GM21529 (cell line): Measurements from ENCODE around the gene FHIT.

Experiments
- ATAC-seq: cut with Tn5 transposase; IDR thresholded peaks from one replicate; pipeline ENCODE4 v1.9.1; 2021; ENCODE audit not compliant: unreplicated experiment

FHIT gene

GRCh38 chr3:59796456-59796855, 1454.8 kb downstream of the FHIT start:
- no peak for ATAC-seq

- ATAC-seq, result no peak
These were observed 1455.5 kb downstream of the FHIT start for GRCh38 chr3:59795756-59796155.

- no peak for ATAC-seq
These were observed 1457.3 kb downstream of the FHIT start for GRCh38 chr3:59793976-59794375.

DNA sequence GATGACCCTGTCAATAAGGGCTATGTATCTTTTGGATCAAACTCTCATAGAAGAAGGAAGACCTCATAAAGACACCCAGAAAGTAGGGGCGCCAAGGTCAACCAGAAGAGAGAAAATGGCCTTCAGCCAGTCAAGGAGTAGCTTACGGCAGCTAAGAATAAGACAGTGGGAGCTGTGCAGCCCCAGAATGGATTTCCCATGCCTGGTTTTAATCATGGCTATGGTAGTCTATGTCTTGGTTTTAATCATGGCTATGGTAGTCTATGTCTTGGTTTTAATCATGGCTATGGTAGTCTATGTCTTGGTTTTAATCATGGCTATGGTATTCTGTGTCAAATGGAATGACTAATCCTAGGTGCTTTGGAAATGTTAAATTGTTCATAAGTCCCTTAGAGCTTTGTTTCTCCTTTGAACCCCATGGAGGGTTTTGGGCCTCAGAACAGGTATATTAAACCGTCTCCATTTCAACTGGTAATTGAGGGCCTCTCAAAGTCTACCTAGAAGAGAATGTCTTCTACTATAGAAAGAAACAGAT, 1459.4 kb downstream of the FHIT start:
- ATAC-seq, result no peak

GRCh38 chr3:59790241-59790640, 1461.0 kb downstream of the FHIT start:
- no peak for ATAC-seq

DNA sequence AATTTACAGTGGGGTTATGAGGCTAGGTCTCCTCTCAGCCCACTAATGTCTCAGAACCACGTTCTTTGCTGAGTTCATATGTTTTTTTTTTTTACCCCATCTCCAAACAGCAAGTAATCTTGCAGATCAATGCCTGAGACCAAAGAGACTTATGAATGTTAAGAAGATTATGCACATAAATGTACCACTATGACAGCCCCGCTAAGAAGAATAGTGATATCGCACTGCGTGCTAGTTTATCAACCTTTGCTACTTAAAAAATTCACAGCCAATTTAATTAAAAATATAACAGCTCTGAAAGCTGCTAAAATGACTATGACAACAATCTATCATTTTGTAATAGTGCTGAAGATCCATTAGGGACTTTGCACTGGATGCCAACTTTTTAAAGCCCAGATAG, 1462.5 kb downstream of the FHIT start:
- no peak for ATAC-seq

DNA sequence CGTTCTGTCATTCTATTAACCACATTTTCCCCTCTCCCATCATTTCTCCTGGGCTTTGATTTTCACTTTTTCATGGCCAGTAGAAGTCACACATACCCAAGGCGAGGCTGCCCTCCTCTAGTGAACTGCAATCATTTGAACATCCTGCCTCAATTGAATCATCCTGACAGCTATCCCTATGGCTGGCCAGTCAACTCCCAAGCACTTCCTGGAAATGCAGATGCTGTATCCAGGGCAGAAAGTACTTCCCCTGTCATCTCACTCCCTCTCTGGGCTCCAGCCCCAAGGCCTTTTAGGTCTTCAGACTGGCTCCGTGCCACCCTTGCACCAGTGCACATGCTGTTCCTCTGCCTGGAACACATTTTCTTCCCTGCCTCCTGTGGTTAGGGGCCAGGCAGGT, 1463.1 kb downstream of the FHIT start:
- ATAC-seq, result no peak

DNA sequence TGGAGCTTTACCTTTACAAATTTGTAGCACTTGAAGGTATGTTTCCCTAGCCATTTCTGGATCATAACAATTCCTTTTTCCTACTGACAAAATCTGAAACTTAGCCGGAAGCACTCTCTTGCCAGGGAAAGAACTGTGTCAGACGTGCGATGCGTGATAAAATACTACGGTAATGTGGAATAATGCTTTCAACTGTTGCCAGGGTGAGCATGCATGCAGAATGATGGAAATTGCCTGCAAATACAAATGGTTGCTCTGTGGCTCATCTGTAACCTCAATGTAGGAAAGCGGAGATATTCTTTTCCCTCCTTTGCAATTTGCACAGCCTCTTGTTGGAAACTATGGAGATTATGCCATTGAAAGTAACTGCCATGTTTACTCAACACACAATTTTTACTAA, 1464.9 kb downstream of the FHIT start:
- ATAC-seq, result no peak

DNA sequence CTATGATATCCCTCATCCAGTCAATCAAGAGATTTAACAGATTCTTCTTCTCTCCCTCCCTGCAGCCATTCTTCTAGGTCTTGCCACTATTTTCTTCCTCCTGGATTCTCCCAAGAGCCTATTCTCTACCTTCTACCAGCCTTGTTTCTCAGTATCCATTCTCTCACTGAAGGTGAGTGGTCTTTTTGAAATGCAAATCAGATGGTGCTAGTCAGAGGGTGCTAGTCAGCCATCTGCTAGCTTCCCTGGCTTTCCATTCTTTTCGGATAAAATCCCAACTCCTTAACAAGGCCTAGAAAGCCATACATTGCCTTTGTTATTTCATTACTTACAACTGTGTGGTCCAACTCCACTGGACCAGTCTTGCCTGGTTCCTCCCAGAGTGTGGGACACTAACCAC, 1467.1 kb downstream of the FHIT start:
- no peak for ATAC-seq

DNA sequence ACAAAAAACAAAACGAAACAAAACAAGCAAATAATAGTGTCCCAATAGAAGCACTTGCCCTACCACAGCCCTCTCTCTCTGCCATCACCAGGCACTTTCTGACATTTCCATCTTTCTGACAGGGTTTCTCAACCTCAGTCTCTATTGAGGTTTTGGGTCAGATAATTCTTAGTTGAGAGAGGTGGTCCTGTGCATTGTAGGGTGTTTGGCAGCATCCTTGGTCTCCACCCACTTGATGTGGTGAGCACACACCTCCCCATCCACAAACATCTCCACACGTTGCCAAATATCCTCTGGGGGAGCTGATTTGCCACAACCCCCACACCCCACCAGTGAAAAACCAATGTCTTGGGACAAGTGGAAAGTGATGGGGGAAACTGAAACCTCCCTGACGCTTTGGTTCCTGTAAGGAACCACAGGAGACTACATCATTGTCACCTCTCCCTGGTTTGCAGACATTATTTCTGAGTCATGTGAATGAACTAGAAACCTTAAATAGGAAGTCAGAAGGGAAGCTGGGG, 1467.7 kb downstream of the FHIT start:
- ATAC-seq, result no peak

- no peak for ATAC-seq
These were observed 1468.6 kb downstream of the FHIT start for GRCh38 chr3:59782664-59783063.

GRCh38 chr3:59780209-59780608, 1471.0 kb downstream of the FHIT start:
- ATAC-seq, result no peak

DNA sequence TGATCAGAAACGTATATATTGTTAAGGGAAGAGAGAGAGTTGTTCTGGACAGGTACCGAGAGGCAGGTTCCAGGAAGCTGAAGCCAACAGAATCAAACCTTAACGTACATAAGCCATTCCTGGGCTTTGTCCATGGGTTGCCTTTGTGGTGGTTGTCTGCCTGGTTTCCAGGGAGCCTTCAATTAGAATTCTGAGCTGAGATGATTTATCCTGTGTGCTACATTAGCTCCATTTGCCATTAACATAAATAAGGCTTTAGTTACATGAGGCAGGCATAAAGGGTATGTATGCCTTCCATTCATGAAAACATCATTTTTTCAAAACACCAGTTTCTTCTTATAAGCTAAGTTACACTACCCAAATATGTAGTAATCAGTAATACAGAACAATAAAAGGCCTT, 1472.0 kb downstream of the FHIT start:
- ATAC-seq, result no peak

DNA sequence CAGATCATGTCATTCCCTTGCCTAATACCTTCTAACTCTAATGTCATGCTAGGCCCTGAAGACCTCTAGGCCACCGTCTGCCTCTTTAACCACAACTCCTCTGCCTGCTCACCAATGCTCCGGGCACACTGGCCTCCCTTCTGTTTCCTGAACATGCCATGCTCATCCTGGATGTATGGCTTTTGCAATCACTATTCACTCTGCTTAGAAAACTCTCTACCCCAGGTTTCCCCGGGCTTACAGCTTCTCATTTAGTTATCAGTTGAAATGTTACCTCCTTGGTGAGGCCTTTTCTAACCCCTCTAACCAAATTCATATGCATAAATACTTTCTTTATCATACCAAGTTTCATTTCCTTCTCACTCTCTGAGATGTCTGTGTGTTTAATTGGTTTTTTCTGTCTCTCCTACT, 1473.6 kb downstream of the FHIT start:
- no peak for ATAC-seq

DNA sequence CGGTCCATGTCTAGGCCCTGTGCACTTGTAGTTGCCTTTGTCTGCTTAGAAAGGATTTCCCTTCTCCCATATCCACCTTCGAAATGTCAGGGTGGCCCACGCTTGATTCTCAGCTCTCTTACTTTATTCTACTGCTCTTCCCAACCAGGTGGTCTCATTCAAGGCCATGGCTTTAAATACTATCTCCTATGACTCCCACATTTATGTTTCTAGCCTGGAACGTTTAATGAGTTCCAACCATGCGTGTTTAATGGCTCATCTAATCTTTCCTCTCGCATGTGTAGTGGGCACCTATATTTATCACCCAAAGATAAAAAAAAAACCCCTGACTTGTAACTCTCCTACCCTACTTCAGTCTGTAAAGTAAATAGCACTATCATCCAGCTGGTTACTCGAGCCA, 1474.2 kb downstream of the FHIT start:
- no peak for ATAC-seq

- ATAC-seq, result no peak
These were observed 1475.4 kb downstream of the FHIT start for GRCh38 chr3:59775761-59776325.

DNA sequence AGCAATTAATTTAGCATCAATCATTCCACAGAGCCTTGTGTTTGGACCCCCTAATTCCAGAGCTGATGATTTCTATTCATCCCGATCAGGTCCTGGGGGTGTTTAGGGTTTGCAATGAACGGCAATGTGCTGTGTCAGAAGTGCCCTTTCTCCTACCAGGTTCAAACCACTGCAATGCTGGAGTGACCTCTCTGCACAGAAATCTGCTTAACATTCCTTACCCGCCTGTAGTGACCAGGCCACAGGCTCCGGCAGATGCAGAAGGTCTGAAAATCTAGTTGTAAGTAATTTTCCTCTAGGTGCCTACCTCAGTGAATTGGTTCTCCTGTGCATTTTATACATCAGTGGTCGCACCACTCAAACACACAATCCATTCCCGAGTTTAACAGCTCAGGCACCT, 1476.1 kb downstream of the FHIT start:
- no peak for ATAC-seq

DNA sequence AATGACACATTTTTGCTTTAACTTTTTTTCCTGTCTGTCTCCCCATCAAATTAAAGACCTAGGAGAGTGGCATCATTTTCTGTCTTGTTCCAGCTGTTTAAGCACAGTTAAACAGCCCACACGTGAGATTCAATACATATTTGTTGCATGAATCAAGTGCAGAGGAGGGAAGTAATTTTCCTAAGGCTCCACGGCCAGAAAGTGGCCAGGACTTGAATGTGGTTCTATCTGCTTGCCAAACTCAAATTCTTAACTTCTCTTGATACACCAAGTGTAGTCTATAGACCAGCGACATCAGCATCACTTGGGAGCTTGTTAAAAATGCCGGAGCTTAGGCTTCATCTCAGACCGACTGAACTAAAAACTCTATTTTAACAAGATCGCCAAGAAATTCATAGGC, 1476.6 kb downstream of the FHIT start:
- no peak for ATAC-seq

DNA sequence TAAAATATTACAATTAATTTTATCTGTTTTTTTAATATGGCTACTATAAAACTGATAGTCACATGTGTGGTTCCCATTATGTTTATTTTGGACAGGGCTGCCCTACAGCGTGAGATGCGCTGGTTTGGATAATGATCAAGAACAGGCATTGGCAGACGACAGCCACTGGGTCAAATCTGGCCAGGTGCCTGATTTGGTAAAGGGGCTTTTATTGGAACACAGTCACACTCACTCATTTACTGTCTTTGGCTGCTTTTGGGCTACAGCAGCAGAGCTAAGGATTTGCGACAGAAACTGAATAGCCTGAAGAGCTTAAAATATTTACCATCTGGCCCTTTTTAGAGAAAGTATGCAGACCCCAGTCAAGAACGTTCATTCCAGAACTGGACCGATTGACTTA, 1477.3 kb downstream of the FHIT start:
- no peak for ATAC-seq

GRCh38 chr3:59772416-59773408, 1478.5 kb downstream of the FHIT start:
- no peak for ATAC-seq

DNA sequence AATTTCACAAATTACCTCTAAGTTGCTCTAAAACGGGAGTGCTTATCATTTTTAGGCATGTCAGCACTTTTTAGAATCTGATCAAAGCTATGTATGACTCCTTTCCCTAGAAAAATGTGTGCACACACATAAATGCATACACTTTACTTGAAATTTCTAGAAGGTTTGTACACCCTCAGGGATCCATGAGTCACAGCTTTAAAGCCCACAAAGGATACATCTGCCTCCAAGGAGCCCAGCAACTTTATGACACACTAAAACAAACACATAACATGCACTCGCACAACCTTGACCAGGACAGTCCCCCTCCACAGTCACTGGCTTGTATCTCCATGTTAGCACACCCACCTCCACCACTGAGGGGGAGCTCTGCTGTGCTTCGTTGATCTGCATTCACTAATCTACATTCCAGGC, 1479.5 kb downstream of the FHIT start:
- no peak for ATAC-seq
